Activated CD4-positive, alpha-beta T cell treated with anti-CD3 and anti-CD28 coated beads, Interleukin-2, amount 50 U/mL, for 4 hours (primary cell): ENCODE results near the gene FGF14.

Experiments used
- DNase-seq, 2 experiments: peaks; one replicate each; pipeline ENCODE4 v3.0.0-alpha.2; 2020

The FGF14 gene

DNA sequence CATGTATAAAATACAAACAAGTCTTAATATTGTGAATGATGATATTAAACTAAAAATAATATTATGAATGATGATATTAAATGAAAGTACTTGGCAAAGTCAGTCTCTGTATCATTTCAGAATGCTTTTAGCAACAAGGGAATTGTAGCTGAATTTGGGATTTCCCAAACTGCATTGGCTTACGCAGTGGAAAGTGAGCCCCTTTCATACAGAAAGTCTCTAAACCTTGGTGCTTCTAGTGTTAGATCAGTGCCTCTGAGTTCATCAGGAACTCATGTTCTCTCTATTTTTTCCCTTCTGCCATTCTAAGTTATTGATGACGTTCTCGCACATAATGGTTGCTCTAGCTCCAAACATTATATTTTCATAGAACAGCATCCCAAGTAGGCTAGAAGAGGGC, 649.4 kb downstream of the FGF14 start:
- DNase-seq: no peak

DNA sequence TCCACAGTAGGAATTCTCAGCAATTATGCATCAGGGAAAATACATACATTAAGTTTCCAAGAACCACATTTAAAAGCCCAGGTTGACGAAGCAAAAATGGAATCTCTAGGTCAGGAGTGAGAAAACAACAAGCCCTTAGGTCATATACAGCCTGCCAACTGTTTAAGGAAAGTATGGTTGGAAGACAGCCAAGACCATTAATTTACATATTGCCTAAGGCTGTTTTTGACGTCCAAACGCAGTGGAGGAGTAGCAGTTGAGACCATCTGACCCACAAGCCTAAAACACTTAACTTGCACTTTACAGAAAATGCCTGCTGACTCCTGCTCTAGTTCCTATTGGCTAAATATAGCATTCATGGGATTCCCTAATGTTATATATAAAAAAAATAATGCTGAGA, 650.4 kb downstream of the FGF14 start:
- DNase-seq: no peak

DNA sequence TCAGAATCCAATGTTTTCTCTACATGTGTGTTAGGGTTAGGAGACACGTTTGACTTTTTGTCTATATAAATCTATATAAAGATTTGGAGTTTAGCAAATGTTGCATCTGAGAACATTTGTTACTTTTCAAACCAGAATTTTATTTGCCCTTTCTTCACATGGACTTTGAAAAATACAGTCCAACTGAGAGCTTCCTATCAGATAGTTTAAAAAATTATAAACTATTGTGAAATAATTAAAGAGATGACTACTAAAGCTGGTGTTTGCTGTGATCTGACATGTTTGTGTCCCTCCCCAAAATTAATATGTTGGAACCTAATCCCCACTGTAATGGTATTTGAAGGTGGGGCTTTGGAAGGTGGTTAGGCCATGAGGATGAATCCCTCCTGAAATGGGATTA, 652.3 kb downstream of the FGF14 start:
- DNase-seq: no peak

DNA sequence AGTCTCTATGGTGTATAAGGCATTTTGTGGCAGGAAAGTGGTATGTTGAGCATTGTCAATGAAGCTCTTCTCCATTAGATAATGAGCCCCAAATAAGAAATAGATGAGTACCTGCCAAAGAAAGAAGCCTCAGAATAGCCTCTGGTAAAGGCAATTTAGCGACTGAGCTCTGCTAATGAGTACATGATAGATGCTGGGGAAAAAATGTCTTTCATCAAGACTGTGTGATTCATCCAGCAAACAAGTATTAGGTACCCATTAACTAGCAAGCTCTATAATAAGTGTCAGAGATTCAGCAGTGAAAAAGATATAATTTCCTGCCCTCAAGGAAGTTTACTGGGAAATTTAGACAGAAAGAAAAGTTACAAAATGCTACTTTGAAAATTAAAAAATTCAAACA, 654.8 kb downstream of the FGF14 start:
- no peak for DNase-seq

DNA sequence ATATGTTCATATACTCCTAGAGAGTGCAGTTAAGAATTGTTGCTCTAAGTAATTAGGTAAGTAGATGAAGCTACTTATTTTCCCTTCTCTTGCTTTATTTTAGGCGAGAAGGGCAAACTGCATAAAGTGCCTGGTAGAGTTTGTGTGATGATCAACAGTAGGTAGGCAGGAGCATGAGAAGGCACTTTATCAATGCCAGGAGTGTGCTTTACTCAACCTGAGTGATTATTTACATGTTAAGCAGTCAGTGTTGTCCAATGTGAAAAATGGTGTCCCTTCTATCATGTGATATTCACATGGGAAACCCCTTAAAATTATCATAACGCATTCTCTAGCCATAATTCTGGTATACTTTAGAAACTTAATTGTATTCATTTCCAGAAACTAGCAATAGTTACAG, 655.3 kb downstream of the FGF14 start:
- DNase-seq: no peak

DNA sequence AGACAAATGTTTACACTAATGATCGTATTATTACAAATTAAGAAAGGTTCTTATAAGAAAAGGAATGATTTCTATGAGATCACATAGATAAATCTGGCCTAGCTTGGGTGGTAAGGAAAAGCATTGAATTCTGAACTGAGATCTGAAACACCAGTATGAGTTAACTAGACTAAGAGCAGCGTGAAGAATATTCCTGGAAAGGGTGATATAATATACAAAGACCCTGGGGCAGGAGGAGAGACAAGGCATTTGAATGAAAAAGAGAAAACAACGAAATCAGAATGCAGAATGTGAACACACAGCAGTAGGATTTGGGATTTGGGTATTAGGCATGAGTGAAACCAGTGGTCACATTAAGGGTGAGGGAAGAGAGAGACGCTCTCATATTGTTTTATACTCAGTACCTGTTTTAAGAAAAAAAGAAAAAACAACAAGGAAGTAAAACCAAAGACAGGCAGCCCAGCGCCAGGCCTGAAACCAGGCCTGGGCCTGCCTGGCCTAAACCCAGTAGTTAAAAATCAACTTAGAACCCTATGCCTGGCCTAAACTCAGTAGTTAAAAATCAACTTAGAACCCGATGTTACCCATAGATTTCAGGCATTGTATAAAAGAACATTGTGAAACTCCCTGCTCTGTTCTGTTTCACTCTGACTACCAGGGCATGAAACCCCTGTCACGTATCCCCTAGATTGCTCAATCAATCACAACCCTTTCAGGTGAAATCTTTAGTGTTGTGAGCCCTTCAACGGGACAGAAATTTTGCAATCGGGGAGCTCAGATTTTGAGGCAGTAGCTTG, 662.3 kb downstream of the FGF14 start:
- DNase-seq: no peak

DNA sequence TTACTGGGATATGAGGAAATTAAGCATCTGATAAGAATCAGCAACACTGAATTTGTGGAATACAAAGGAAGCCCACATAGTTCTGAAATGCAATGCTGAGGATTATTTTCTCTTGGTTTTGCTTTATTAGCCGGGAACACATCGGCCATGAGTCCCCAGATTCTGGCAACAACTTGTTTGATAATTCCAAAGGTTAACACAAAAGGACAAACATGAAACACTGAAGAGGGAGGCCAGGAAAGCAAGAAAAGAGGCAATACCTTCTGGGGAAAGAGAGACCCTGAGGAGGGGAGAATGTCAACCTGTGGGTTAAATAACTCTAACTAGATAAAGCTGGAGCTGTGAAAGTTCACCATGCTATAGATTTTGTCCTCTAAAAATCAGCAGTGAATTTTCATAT, 663.5 kb downstream of the FGF14 start:
- DNase-seq: no peak

DNA sequence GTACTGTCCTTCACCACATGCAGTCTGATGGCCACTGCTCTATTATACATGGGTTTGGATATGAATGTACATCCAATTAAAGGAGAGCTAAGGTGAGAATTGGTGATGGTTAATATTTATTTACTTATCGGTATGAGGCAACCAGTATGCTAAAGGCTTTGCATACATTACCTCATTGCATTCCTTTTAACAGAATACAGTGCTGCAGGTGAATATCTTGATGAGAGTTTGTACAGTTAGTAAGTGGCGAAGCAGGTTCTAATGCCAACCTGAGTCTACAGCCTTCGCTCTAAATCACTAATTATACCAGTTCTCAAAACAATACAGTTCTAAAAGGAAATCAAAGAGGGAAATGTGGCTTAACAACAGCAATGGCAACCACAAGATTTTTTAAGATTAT, 665.3 kb downstream of the FGF14 start:
- no peak for DNase-seq

DNA sequence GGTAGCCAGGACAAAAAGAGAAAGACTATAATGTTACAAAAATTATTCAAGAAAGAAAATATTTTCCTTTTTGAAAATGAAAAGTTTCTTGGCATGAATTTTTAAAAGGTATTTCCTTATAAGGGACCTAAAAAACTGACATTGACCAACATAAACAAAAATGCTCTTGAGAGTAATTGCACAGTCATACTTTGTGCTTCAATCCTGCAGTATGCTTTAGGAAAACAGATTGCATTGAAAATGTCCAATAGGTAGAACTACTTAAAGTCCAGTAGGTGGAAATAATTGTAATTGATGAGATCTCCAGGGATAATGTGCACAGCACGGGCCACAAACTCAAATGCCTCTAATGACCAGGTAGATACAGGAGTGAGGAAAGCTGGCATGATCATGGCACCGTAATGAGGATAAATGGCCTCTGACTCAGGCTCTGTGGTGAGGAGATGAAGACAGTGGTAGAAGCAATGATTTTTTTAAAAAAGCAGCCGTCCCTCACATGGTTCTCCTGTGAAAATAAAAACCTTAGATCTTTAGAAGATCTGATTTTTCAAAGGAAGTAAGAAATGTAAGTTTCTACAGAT, 671.3 kb downstream of the FGF14 start:
- DNase-seq: no peak

DNA sequence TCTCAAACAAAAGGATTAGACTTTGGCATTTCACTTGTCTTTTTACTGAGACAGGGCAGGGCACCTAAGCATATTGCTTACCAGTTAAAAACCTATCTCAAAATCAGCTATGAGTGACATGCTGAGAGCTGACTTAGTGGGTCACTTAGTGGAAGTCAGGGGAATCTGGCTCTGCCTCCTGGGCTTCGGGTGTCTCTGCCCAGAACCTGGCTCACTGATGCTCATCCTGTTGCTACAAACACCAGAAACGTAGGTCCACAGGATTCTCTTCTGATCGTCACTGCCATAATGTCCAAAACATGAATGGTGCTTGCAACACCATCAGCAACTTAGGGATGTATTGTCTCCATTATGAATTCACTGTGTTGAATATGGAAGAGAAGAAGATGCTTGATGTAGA, 673.2 kb downstream of the FGF14 start:
- DNase-seq: no peak

DNA sequence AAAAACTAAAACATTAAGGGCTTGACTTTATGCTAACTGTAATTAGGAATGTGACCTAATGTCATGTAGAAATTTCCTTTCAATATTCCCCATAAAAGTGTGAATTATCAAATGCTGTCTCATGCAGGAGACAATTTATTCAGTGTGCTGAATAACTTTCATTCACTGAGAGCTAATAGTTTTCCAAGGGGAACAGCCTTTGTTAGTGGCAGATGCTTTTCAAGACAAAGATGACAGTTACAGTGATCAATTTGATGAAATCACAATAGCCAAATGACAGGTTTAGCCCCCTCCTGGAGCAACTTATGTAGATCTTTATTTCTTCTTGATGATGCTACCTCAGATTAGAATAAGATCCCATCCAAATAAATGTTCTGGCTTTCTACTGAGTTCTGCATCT, 673.8 kb downstream of the FGF14 start:
- no peak for DNase-seq

DNA sequence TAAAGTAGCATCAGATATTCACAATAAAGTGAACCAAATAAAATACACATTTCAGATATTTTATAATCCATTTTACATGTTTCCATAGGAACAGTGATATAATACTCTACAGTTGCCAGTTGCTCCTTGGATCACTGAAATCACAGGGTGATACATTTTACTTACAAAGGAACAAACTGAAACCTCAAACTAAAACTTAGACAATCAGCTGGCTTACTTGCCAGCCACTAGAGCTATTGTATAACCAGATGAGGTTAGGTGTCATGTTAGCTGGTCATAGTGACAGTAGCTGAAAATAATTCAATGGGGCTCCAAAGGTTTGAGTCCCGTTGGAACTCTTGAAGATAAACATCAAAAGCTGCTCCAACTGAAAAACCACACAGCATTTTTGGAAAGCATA, 674.7 kb downstream of the FGF14 start:
- no peak for DNase-seq

DNA sequence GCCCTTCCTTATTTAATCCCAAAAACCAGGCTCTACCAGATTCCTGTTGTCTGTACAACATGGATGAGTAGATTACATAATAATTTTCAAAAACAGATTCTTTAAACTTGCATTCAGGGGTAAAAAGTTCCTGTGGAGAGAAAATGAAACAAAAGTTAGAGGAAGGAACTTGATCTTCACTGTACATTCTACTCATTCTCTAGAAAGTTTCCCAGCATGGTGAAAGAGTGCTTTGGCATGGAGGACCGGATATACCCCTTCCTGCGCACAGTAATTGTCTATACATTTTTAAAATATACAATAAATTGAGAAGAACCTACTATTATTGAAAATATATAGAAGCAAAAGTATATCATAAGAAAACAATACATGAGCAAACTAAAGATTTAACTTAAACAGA, 675.2 kb downstream of the FGF14 start:
- DNase-seq: no peak

DNA sequence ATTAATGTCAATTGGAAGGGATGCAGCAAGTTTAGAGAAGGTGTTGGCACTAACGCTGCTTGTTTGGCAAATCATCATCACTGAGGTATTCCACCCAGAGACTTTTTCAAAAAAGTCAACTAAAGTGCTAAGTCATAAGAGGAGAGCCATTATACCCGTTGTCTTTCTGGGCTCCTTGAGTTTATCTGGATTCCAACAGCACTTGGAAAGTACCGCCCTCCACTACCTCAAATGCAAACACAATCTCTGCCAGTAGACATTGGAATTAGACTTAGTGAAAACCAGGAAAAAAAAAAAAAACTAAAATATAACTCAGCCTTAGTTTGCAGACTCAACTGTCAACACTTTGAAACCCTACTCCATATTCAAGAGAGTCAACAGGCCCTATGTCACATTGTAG, 683.4 kb downstream of the FGF14 start:
- no peak for DNase-seq

DNA sequence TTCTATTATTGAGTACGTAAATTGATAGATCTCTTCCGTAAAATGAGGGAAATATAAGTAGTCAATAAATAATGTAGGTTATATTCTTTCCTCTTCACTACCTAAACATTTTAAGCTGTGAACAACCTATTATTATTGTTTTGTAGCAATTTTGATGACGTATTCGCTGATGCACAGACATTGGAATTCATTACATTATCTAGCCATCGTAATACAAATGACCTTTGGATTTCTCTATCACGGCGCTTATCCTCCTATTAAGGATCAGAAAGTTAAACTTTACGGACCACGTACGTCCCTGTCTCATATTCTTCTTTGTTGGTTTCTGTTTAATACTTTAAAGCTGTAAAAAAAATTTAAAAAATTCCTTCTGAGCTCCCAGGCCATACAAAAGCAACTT, 684.5 kb downstream of the FGF14 start:
- DNase-seq: no peak

DNA sequence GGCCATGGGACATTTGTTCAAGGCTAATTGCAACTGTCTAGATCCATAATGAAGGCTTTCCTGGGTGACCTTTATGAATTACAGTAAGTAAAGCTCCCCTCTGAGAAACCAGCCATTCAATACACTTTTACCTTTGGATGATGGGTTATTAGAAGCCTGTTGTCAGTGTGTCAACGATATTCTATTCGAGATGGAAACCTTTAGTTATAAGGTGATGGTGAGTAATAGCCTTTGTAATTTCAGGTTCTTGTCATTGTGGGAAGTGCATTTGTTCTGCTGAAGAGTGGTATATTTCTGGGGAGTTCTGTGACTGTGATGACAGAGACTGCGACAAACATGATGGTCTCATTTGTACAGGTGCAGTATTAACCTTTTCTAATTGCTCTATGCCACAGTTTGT, 687.7 kb downstream of the FGF14 start:
- no peak for DNase-seq

DNA sequence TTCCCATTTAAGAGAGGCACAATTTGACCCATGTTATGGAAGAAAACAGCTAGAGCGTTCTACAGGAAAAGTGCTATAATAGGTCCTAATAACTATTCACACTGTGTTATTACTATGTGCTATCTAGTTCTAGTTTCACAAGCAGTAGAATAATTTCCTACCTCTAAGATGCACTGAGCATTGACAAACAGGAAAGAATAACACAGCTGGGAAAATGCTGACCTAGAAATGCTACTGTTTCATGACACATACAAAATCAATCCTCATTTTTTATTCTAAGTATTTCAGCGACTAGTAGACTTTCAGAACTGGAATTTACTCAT, 689.9 kb downstream of the FGF14 start:
- DNase-seq: no peak

DNA sequence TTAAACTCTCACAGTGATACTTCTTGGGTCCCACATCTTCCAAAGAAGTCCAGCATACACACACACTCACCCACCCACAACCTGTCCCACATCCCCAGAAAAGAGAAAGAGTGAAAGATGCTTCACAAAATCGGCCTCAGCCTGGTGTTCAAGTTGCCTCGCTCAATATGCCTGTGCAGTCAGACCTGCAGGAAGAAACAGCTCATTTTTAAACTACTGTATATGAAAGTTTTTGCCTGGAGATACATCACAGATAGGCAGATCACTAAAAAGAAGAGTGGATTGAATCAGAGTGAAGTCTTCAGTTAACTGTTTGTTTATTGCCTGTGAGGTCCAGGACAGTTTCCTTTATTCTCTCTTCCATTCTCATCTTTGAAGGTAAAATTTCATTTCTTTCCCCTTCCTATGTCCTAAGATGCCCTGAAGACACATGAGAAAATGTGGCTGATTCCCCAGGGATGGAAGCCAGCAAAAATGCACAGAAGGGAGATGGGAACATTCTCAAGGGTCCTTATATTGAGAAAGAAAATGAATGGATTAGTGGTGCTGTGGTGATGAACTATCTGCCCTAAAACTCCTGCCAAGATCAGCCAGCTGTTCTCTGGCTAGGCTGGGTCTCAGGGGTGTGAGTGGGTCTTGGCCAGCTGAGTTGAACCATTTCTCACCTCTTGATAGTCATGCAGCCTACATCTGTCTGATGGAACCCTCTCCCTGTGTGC, 690.4 kb downstream of the FGF14 start:
- no peak for DNase-seq

DNA sequence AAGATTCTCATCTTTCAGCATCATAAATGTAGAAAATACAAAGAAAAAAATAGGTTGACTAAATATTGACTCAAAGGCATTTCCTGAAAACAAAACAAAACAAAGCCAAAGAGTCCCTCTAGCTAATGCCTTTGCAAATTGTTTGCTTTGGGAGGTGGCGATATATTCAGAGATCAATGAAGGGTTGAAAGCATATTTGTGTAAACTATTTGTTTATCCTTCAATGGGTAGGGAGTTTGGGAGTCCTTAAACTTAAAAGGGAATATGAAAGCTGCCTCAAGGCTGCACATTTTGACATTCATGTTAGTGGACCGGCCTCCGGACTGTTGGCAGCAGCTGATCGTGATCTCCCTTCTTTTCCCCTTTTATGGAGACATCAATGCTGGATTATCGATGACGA, 691.9 kb downstream of the FGF14 start:
- no peak for DNase-seq

DNA sequence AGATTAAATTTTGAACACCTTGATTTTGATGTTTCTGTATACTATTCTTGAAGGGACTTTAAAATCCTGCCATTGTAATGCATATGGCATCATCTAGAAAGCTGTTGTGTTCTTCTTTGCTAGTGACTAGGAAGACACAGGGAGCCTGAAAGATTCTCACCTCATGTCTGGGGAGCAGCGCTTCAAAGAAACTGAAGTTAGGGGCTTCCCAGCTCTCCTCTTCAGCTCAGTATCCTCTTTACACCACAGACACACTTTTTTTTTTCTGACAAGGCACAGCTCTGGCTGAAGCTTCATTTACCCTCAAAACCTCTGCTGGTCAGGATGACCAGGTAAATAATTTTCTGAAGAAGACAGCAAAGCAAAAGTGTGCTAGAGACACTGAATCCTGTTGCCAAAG, 693.7 kb downstream of the FGF14 start:
- DNase-seq: no peak

DNA sequence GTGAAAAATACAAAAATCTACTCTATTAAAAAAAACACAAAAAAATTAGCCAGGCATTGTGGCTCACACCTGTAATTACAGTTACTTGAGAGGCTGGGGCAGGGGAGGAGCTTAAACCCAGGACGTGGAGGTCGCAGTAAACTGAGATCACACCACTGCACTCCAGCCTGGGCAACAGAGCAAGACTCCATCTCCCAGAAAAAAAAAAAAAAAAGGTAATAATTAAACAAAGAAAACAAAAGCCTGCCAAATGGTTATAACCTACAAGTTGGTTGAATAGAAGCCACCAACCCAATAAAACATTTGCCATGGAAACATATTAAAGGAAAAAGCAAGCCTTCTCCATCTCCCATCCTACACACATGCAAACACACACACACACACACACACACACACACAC, 694.2 kb downstream of the FGF14 start:
- no peak for DNase-seq

DNA sequence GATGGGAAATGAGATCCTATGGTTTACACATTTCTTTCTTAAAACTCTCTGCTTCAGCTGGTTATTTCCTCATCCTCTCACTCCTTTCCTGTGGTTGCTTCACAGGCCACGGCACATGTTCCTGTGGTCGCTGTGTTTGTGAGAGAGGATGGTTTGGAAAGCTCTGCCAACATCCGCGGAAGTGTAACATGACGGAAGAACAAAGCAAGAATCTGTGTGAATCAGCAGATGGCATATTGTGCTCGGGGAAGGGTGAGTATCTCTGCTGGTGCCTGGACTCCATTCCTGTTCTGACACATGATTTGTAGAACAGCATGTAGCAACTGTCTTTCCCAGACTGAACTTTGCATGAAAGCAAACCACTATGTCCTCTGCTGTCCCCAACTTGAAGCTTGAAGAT, 695.2 kb downstream of the FGF14 start:
- DNase-seq: no peak

DNA sequence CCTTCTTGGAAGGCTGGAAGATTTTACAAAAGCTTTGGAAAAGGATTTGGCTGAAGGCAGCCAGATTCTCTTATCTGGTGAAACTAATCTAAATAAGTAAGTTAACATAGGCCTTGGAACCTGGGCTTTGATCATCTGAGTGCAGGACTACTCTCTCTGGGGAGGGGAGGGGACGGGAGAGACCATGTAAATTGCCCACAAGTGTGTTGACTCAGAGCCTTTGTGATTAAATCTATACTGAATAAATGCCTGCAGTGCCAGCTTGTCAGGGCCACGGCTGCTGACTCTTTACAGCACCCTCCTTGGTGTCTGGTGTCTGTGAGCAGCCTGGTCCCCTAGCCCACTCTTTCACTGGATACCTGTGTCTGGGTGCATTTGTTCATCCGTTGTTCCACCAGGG, 698.0 kb downstream of the FGF14 start:
- DNase-seq: no peak

DNA sequence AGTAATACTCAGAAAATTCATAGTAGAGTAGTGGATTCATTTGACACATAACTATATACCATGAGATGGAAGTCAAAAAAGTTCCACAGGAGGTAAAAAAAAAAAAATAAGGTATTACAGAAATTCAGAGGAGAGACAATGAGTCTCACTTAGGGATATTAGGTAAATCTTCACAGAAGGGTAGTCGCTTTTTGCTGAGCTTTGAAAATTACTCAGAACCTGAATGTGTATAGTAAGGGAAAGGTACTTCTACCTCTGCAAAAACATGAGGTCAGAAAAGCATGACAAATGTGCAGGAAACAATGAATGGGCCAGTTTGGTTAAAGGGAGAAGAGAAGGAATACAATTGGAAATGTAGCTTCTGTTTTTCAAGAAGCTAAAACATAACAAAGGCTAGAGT, 698.8 kb downstream of the FGF14 start:
- DNase-seq: no peak

DNA sequence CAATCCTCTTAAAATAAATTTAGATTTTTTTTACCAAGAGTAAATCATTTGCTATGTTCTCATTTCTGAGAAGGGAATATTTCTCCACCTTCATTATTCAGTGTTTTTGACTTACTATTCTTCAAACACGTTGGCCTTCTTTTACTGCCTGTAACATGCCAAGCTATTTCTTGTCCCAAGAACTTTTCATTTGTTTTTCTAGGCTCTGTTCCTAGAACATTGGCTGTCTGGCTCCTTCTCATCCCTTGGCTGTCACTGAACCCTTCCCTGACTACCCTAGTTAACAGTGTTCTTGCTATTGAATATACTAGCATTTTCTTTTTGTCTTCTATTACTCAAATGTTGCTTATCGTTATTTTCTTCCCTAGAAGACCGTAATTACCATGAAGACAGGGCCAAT, 701.2 kb downstream of the FGF14 start:
- no peak for DNase-seq
